LNCAP (cell line): Measurements from ENCODE around the gene C19orf81.

Source experiments
- CTCF ChIP-seq: fragments of 450-650 bp; IDR thresholded peaks from 2 replicates; pipeline ENCODE4 v1.5.1; 2017; ENCODE audit warnings: mild to moderate bottlenecking

The C19orf81 gene

GRCh38 chr19:50652722-50653121 is 3.5 kb downstream of the C19orf81 start:
- no peak for TF ChIP-seq CTCF

DNA sequence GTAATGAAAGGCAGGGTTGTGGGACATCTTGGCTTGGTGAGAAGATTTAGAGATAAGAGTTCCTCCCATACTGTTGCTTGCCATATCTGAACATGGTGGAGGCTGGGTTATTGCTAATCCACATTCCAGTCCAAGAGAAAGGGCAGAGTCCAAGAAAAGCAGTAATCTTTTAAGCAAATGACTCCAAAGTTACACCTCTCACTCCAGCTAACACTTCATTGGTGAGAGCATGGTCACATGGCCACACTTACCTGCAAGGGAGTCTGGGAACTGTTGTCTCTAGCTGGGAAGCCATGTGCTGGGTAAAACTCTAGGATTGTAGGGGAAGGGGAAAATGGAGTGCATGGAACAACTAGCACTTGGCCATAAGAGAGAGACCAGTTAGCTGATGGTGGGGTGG is 5.6 kb downstream of the C19orf81 start:
- TF ChIP-seq CTCF: no peak

- no peak for TF ChIP-seq CTCF
Measured at GRCh38 chr19:50657222-50657669, 8.0 kb downstream of the C19orf81 start.

DNA sequence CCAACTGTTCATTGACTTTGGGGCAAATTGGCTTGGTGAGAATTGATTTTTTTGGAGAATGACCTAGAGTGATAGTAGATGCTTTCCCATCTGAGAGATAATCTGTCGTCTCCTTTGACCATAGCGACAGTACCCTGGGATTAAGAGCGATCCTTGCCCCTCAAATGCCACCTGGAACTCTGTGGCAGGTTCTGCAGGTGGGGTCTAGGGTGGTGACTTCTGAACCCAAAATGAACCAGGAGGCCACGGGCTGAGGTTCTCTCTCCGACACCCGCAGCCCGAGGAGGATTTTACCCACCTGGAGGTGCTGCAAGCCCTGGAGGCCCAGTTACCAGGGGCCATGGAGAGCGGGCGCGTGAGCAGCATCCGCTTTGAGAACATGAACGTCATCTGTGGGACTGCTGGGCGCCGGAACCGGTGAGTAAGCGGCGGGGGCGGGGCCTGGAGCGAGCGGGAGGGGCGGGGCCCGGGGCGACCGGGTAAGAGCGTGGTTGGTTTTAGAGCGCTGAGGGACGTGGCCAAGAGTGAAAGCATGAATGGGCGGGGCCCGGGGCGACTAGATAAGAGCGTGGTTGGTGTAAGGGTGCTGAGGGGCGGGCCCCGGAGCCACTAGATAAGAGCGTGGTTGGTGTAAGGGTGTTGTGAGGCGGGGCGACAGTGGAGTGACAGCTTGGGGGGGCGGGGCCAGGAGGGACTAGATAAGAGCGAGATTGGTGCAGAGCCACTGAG is 8.6 kb downstream of the C19orf81 start:
- TF ChIP-seq CTCF: no peak

GRCh38 chr19:50658441-50659317 is 9.4 kb downstream of the C19orf81 start:
- no peak for TF ChIP-seq CTCF

DNA sequence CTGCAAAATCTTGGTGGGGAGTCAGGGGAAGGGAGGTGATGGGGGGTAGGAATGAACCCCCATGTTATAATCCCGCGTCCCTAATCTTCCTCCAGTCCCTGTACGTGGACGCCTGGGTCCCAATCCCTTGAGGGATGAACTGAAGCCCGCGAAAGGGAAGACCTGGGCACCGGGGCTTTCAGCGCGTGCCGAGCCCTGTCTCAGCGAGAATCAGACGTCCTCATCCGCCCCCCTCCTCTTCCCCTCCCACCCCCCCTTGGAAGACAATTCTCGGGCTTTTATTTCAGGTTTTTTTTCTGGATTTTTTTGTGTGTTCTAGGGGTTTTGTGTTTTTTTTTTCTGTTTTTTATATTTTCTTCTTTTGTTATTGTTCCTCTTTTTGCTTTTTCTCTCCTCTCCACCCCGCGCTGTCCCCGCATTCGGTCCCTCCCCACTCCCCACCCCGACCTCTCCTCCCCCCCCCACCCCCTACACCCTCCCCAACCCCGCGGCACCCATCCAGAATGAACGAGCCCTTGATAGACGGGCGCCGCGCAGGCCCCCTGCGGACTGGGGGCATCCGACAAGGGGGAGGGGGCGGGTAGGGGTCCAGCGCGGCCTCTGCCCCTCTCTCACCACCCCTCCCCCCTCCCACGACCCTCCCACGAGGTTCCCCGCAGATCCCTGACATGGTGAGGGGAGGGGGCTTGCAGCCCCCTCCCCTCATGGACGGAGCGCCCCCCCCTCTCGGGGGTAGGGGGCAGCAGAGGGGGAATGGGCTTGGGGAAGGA is 10.3 kb downstream of the C19orf81 start:
- TF ChIP-seq CTCF: no peak

DNA sequence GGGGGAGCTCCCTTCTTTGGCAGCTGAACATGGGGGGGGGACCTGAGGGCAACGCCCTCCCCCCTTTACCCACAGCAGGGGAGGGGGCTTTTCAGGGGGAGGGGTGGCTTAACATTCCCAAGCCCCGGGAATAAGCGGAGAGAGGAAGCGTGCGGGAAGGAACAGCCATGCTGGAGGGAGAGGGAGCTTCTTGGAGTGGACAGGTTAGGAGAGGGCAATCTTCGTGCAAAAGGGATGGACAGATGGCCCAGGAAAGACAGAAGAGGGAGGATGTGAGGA is 10.8 kb downstream of the C19orf81 start:
- no peak for TF ChIP-seq CTCF
